GM15510 (cell line): ENCODE results near the gene SETD5.

Experiments used
- POLR2A ChIP-seq: IDR thresholded peaks from 3 replicates; pipeline ENCODE4 v1.6.1; 2011; ENCODE audit warnings: borderline replicate concordance; ENCODE audit not compliant: insufficient read length; ENCODE audit errors: extremely low read depth

SETD5 gene

DNA sequence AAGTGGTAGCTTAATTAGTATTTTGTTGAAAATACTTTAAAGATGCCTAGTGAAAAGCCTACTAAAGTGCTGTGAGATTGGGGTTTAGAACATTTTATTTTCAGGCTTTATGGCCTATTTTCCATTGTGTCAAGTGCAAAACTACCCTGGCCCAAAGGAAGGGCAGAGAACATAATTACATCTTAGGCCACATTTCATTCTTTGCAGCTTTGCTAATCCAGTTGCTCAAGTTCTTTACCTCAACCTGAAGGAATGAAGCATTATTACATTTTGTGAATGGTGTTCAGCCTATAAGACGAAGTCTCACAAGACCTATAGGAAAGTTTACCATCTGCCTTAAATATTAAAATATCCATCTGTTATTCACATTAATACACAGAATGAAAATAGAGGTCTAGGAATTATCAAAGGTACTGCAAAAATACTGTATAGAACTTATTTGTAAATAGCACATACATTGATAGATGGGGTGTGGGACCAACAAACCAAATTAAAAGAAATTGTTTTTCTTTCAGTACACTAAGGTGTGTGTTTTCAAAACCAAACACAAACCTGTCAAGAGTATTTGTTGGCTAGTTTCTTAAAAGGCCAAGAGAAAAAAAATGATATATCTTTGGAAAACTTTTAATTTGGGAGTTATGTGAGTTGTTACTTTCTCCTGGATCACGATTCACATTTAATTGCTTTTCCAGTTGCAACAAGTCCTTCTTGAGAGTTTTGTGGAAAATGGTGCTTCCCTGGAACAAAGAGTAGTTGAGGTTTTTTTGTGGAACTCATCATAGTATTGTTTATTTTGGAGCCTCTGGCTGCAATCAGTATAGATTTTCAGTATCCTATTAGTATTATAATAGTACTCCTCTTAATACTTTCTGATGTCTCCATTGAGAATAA, 12.0 kb upstream of the SETD5 start:
- TF ChIP-seq POLR2A, result no peak

DNA sequence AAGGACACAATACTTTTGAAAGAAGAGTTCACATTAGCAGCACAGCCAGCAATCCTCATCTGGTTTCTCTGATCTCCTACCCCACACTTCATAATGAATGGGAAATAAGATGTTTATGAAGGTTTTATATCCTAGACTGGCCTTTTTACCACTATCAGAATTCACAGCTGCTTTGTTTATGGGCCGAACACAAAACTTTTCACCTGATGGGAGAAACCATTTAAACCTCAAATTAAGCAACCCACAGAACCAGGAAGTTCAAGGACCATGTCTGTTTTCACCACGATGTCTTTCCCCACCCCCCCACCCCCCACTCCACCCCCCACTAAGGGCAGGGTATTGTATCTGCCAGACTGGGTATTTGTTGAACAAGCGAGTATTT, 11.3 kb upstream of the SETD5 start:
- TF ChIP-seq POLR2A, result no peak

- no peak for TF ChIP-seq POLR2A
Measured at GRCh38 chr3:9386501-9387321, 10.7 kb upstream of the SETD5 start.

- TF ChIP-seq POLR2A, result no peak
Measured at GRCh38 chr3:9387322-9387655, 10.1 kb upstream of the SETD5 start.

DNA sequence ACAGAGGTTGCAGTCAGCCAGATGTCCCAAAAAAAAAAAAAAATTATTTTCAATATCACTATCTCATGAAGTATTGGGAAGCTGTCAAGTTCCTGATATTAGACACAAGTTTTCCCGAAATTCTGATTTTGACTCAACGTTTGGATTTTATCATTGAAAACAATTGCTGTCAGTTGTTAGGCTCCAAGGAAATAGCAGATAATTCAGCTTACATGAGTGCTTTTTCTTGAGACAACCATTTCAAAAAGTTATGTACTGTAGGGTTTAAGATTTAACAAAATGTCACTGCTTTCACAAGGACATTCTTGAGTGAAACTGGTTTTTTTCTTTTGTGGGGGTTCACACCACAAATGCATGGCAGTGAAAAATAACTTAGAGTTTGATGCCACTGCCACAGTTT, 9.3 kb upstream of the SETD5 start:
- TF ChIP-seq POLR2A, result no peak

DNA sequence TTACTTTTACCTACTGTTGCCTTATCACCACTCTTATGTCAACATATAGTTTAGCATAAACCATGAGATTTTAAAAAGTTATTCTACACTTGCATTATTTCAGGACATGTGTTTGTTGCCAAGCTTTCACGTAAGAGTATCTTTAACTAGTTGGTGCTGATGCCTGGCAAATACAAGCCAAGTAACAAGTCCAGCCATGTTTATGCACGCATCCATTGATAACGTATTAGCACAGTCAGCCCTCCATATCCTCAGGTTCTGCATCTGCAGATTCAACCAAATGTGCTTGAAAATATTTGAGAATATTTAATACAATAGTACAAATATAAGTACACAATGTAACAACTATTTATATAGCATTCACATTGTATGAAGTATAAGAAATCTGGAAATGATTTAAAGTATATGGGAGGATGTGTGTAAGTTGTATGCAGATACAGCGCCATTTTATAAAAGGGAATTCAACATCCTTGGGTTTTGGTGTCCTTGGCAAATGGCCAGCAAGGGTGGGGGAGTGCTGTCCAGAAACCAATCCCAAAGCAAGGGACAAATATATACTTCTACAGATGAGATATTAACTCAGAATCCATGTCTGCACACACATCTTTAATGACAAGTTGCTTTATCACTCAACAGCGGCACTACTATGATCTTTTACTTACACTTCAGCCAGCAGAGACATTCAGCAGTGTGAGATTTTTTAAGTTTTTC, 8.7 kb upstream of the SETD5 start:
- no peak for TF ChIP-seq POLR2A

DNA sequence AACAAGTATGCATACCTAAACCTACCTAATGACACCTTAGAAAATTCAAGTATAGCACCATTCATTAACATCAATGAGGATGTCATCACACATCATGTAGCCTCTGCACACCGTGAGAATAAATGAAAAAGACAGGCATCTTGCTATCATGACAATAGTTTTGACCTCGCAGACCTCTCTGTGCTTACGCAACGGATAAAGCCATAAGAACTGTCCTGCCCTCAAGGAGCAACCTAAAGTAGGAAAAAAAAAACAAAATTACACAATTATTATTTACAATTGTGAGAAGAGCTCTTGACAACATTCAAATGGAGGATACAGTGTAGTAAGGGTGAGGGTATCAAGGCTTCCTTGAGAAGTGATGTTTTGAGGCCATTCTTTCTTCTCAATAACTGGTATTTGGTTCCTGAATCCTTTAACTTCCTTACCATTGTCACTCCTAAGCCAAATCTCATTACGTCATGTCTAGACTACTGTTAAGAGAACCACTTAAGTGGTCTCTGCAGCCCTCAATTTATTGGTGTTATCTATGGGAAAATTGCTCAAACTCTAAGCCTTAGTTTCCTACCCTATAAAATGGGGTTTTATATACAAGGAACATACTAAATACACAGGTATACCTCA, 7.0 kb upstream of the SETD5 start:
- no peak for TF ChIP-seq POLR2A

DNA sequence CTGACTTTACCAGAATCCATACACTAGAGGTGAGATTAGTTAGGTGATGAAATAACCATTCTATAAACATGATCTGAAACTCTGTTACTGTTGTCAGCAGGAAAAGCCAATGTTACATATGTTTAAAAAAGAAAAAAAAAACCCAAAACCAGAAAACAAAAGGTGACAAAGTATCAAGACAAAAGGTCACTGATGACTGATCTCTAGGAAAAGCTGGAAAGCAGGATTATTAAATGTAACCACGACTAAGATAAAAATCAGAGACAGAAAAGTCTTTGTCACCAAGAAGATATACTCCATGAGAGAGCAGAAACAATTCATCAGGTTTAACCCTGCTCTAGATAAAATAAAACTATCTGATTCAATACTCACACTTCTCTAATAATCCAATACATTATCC, 5.4 kb upstream of the SETD5 start:
- TF ChIP-seq POLR2A, result no peak

DNA sequence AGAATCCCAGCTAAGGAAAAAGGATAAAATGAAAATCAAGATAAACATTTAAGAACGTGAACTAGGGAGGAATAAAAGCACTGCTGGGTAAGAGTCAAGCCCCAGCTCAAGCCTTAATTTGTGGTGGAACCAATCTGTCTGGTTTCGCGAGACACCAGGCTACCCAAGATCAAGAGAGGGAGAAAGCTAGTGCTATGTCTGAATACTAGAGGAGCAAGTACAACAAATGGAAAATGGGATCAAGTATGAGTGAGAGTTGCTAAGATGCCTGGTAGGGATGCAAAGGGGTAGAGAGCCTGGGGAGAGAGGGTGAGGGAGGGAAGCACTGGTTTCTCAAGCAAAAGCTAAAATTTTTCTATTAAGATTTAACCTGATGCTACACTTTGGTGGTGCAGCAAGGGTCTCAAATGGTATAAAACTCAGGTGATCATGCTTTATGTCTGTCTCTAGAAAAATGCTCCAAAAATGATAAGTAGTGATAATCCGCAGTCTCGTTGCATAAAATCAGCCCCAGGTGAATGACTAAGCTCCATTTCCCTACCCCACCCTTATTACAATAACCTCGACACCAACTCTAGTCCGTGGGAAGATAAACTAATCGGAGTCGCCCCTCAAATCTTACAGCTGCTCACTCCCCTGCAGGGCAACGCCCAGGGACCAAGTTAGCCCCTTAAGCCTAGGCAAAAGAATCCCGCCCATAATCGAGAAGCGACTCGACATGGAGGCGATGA, 1.7 kb upstream of the SETD5 start:
- TF ChIP-seq POLR2A, result no peak

GRCh38 chr3:9396301-9396631, 1.1 kb upstream of the SETD5 start:
- peak; percentile 31 for TF ChIP-seq POLR2A

GRCh38 chr3:9396632-9397331, 633 bp upstream of the SETD5 start:
- TF ChIP-seq POLR2A, result no peak

GRCh38 chr3:9397906-9398699, 688 bp downstream of the SETD5 start:
- no peak for TF ChIP-seq POLR2A
